ENCODE results near the gene SLC22A23.

DNA sequence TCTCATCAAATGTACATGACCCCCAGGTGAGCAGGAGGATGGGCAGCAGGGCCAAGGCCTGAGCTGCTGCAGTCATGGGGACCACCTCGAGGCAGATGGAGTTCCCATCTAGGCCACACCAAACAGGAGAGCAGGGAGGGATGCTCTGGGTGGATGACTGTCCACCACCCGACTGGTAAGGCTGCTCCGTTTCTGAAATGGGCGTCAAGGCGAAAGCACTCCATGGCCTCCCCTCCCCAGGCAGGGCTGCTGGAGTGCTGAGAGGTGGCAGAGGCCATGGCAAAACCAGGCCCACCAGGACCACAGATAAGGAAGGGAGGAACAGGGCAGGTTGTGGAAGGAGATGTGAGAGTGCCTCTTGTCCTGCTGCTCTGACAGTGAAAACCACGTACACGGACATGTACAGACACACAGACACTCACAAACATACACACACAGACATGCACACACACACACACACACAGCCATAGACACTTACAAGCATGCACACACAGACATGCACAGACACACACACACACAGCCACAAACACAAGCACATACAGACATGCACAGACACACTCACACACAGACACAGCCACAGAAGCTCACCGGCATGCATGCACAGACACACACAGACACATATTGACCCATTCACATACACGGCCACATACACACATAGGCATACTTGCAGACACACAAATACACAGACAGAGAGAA lies 104.9 kb downstream of the SLC22A23 start:
- TF ChIP-seq, protein P1, sequence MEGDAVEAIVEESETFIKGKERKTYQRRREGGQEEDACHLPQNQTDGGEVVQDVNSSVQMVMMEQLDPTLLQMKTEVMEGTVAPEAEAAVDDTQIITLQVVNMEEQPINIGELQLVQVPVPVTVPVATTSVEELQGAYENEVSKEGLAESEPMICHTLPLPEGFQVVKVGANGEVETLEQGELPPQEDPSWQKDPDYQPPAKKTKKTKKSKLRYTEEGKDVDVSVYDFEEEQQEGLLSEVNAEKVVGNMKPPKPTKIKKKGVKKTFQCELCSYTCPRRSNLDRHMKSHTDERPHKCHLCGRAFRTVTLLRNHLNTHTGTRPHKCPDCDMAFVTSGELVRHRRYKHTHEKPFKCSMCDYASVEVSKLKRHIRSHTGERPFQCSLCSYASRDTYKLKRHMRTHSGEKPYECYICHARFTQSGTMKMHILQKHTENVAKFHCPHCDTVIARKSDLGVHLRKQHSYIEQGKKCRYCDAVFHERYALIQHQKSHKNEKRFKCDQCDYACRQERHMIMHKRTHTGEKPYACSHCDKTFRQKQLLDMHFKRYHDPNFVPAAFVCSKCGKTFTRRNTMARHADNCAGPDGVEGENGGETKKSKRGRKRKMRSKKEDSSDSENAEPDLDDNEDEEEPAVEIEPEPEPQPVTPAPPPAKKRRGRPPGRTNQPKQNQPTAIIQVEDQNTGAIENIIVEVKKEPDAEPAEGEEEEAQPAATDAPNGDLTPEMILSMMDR (conservative IDR thresholded peaks at IDR 0.05): no peak
- no peak for TF ChIP-seq ZFX (IDR thresholded peaks at IDR 0.05)

Measured in C4-2B (cell line).